Right ventricle myocardium inferior (tissue), 1 donor: ENCODE data around the gene DUSP14. TPM values are rescaled to one million over a fixed set of nuclear protein-coding genes. Genes with fewer than 3 reads are reported as not detected.
A peak's percentile ranks its signal among the peaks of the same experiment; 100 is the strongest.
"Not testable (repeated sequence)": the region's sequence is repeated elsewhere in the genome, so short reads cannot be mapped to it uniquely, and the experiment has no call there.

Source experiments
- ATAC-seq: fragments of 200-7000 bp; cut with Tn5 transposase; one replicate; pipeline ENCODE4 v1.9.1; 2020; ENCODE audit warnings: mild to moderate bottlenecking, moderate library complexity
- DNase-seq: peaks from one replicate; pipeline ENCODE4 v3.0.0; 2021; ENCODE audit errors: missing footprints
- intact Hi-C: fragments of 100-400 bp; cut with DNase I; formaldehyde crosslinking; loops from one replicate; pipeline ENCODE4 v1.11.0; 2022
- long read RNA-seq: library from polyadenylated mRNA; unstranded; transcript quantifications from one replicate; pipeline ENCODE4 v2.0.0, GENCODE V29; 2021
- total RNA-seq: library from RNA; stranded (reverse); fragmentation: NEBNext Ultra II Directional; extraction: Animal tissue kit (Norgen Biotek cat#: 25700); gene quantifications from one replicate; pipeline ENCODE4 v1.2.1, GENCODE V29; 2021
- donor health status: DM: no; HTN: yes; CAD: no; lungs with severe emphysema.

The DUSP14 gene, protein sequence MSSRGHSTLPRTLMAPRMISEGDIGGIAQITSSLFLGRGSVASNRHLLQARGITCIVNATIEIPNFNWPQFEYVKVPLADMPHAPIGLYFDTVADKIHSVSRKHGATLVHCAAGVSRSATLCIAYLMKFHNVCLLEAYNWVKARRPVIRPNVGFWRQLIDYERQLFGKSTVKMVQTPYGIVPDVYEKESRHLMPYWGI
- 21.5 TPM for total RNA-seq
- long read RNA-seq, transcript DUSP14-206 (3 exons, 1,537 nt), result major isoform, 15 of 18 reads
- long read RNA-seq, partial matches to known transcripts, result 3 of 18 reads
- long read RNA-seq, other reads (novel, unspliced or antisense), result 0 of 18 reads

DNA sequence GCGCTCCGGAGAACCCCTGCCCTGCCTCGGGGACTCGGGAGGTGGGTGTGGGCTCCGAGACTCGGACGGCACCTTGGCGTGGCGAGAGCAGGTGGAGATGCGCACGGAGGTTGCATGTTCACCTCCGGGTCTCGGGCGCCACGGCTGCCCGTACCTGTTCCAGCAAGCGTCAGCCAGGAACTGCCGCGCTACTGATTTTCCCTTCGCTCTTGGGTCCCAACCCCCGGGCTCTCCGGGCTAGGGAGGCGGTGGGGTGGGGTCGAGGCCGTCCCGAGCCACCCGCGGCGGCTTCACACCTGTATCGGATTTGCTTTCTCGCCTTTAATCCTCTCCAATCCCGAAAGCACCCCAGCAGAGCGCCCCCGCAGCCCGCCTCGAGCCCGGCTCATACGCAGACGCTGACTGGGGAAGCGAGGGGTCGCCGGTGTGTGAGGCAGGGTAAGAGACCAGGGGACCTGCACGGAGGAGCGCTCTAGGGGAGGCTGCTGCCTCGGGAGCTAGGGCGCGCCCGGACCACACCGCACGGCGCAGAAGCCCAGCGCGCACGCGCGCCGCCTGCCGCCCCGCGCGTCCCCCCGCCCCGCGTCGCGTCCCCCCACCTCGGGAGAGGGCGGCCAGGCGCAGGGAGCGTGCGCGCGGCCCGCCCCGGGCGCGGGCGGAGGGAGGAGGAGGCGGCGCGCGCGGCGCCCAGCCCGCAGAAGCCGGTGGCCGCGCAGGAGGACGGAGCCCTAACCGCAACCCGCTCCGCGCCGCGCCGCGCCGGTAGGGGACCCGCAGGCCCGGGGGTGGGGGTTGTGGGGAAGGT lies at the start of gene DUSP14:
TSS of gene DUSP14 (plus strand) at position 695 of the 805 bp plus-strand sequence. CDS start 22,382 bp downstream, outside the sequence.
- DNase-seq (peak; percentile 86), ATAC-seq (peak; percentile 92)
- intact Hi-C loops, result loop anchor here (5.0 kb wide), 2 partner anchors 82 to 132 kb away; partner anchors contain the start of genes ACACA and TADA2A

- intact Hi-C loops, result no loop called here
- DNase-seq (no peak), ATAC-seq (no peak)
Observed at GRCh38 chr17:37440424-37440823, 49.3 kb upstream of the DUSP14 start.

DNA sequence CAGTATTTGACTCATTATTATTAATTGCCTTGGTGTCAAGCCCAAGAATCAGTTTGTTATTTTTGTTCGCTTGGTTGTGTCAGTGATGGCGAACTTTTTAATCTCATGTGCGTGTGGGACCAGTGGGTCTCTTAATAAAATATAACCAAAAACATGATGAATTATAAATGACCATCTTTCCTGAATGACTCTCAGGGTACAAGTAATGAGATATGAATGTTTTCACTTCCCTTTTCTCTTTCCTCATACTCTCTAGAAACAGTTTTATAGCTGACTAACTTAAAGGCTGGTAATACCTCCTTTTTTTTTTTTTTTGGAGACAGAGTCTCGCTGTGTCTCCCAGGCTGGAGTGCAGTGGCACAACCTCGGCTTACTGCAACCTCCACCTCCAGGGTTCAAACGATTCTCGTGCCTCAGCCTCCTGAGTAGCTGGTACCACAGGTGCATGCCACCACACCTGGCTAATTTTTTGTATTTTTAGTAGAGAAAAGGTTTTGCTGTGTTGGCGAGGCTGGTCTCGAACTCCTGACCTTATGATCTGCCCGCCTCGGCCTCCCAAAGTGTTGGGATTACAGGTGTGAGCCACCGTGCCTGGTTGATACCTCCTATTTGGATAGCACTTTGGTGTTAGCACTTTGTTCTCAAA lies 48.2 kb upstream of the DUSP14 start:
- intact Hi-C loops, DNase-seq, ATAC-seq: not testable (repeated sequence)

DNA sequence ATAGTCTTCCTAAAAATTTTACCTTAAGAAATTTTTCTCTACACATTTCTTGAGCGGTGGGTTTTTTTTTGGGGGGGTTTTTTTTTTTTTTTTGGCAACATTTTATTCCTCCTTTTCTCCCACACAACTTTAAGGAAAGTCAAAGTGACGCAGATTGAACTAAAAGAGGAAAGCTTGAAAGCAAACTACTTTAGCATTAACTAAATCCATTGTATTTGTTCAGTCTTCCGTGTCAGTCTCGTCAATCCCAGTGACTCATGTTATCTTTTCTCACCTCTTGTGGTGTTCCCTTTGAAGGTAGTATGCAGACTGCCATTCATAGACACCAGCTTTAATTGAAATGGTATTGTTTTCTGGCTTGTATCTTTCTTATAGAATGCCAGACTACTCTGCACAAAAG lies 43.7 kb upstream of the DUSP14 start:
- intact Hi-C loops, result no loop called here
- DNase-seq (no peak), ATAC-seq (no peak)

DNA sequence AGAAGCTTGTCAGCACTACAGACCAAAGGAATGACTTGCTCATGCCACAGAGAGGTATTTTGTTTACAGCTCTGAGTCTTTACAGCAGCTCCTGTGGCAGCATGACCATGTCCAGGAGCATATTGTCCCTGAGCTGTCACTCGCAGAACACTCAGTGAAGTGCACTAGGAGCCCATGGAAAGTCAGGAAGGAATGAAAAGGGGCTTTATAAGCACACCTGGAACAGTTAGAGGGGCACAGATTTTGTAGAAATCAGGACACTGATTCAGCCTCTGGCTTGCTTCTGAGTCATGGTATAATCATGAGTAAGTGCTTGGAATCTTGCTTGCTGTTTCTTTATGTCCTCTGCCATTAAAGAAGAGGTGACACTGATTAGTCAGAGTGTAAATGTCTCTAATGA lies 42.0 kb upstream of the DUSP14 start:
- intact Hi-C loops, result no loop called here
- DNase-seq (no peak), ATAC-seq (no peak)

DNA sequence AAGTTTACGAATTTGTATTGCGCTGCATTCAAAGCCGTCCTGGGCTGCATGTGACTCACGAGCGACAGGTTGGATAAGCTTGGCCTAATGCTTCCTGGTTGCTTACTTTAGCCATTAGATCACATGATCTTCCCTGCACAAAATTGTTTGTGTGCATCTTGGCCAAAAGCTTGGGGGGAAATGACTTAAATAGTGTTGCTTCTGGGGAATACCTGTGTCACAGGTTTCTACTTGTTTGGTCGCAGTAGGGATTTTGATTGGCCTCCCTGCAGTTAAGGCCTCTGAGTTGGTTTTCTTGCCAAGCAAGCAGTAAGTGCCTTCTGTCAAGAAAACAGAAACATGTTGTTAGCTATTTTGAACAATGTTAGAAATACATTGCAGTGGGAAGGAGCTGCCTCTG lies 39.6 kb upstream of the DUSP14 start:
- ATAC-seq (no peak), DNase-seq (no peak)
- intact Hi-C loops, result no loop called here

DNA sequence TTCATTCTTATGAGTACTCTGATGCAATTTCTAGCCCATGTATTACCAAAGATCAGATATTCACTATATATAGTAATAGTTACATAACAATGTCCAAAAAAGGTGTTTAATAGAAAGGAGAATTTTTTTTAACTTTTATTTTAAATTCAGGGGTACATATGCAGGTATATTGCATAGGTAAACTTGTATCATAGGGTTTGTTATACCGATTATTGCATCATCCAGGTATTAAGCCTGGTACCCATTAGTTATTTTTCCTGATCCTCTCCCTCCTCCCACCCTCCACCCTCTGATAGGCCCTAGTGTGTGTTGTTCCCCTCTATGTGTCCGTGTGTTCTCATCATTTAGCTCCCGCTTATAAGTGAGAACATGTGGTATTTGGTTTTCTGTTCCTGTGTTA lies 31.9 kb upstream of the DUSP14 start:
- DNase-seq, ATAC-seq, intact Hi-C loops: not testable (repeated sequence)

DNA sequence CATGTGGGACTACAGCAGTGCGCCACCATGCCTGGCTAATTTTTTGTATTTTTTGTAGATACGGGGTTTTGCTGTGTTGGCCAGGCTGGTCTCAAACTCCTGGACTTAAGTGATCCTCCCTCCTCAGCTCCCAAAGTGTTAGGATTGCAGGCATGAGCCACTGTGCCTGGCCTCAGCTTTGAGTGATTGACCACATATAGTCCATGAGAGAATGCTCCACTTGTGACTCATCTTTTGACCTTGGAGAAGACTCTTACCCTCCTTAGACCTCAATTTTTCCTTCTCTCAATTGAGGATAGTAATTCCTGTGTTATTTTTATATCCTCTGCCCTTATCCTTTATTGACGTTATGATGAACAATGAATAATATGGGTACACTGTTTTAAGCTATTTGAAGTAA lies 30.9 kb upstream of the DUSP14 start:
- ATAC-seq, result no peak
- no peak for DNase-seq
- intact Hi-C loops, result no loop called here

DNA sequence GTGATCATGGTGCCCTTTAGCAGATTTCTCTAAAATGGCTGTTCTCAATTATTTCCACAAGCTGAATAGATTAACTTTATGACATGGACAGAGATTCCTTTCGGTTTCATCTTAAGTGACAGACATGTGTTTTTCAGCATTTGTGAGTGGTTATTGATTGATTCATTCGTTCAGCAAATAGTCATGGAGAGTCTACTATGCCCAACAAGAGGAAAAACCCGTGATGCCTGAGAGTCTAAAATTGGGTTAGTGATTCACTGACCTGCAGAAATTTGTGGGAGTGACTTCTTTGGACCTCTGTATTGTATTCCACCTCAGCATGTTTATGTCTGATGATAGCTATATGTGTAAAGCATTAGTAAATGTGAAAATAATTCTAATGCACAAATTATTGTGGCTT lies 28.0 kb upstream of the DUSP14 start:
- intact Hi-C loops, result no loop called here
- ATAC-seq (no peak), DNase-seq (no peak)

DNA sequence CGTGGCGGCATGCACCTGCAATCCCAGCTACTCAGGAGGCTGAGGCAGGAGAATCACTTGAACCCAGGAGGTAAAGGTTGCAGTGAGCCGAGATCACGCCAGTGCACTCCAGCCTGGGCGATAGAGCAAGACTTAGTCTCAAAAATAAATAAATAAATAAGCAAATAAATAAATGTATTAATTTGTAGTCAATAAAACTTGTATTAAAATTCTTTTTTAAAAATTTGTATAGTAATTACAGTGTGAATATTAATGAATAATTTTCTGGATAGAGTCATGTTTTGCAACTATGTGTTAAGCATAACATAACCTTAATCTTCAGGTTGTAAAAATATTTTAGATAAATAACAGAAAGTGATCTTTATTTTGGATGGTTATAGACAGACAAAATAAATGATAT lies 27.2 kb upstream of the DUSP14 start:
- no peak for ATAC-seq
- DNase-seq, result no peak

DNA sequence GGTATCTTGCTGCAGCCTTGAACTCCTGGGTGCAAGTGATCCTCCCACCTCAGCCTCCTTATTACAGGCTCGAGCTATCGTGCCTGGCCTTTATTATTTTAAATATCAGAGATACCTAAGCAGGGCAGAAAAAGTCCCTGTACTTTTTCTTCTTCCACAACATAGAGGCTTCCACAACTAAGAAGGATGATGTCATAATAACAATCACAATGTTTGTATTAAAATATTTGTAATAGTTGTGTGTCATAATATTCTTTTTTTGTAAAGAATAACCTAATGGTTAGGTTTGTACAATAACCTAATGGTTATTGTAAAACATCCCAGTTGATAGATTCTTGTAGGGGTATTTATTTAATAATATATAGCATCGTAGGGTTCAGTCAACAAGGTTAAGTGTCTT lies 26.7 kb upstream of the DUSP14 start:
- DNase-seq (no peak), ATAC-seq (no peak)
- intact Hi-C loops, result no loop called here

More for the DNA sequence above, 27.2 kb upstream of the DUSP14 start:
- intact Hi-C loops, result no loop called here

- ATAC-seq, result no peak
- intact Hi-C loops, result no loop called here
- no peak for DNase-seq
Observed at GRCh38 chr17:37465069-37465616, 24.5 kb upstream of the DUSP14 start.

DNA sequence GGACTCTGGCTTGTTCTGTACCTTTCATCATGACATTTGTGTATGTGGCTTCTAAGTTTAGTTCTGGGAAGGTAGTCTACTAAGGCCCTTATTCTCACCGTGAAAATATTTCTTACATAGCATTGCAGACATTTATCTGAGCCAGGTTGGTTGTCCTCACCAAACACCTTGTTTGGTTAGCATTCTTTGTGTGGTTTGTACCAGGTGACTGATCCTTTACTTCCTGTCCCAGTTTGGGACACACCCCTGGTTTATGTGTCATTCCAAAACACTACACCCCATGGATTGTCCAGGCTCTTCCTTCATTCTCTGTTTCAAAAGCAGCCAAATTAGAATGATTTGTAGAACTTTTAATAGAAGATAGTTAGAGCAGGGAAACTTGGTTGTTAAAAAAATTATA lies 23.2 kb upstream of the DUSP14 start:
- no peak for DNase-seq
- no peak for ATAC-seq
- intact Hi-C loops, result no loop called here

- DNase-seq (no peak), ATAC-seq (no peak)
- intact Hi-C loops, result no loop called here
Observed at GRCh38 chr17:37470181-37470580, 19.5 kb upstream of the DUSP14 start.

DNA sequence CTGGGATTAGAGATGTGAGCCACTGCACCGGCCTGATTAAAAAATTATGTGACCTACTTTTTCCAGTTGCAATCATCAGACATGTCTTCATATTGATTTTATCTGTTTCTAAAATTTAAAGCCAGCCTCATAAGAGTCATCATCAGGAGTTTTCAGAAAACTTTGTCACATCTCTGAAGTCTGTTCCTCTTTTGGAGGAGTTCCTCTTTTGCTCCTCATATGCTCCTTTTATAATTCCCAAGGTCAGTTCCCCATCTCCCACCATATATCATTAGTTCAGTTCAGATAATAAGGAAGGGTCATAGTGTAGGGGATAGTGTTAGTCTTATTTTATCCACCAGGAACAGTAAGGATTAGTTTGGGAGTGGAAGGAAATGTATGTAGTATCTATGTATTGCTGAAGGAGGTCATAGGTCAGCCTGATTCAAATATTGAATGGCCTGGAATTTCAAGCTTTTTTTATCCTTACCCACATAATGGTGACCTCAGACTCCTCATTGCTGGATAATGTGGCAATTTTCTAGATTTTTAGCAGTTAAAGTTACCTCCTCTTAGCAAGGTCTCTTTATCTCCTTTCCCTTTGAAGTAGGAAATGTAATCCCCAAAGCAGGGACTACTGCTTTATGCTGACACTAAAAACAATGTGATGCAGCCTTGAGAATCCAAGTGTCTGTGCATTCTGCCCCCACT lies 13.8 kb upstream of the DUSP14 start:
- no peak for ATAC-seq
- no peak for DNase-seq
- intact Hi-C loops, result no loop called here

DNA sequence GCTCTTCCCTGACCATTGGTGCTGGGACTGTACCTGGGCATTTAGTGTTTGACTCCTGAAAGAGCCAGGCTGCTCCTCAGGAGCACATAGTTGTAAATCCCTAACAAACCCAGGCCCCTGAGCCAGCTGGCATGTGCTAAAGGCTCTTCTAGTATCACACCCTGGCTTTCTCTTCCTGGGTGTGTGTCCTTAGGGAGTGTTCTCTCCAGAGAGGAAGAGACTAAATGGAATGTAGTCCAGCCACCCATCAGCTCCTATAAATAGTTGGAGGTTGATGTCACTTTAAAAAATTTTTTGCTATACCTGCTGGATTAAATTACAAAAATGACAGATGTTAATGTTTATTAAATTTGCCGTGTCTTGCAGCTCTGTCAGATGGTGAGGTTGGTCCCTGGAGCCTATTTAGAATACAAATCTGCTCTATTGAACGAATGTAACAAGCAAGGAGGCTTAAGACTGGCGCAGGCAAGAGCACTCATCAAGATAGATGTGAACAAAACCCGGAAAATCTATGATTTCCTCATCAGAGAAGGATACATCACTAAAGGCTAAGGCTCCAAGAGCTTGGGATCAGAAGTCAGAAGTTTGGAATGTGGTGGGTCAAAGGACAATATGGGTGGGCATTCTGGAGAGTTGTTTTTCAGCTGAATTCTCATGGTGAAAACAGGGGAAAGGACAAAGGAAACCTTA lies 13.1 kb upstream of the DUSP14 start:
- intact Hi-C loops, result no loop called here
- no peak for DNase-seq
- ATAC-seq, result peak; percentile 82

DNA sequence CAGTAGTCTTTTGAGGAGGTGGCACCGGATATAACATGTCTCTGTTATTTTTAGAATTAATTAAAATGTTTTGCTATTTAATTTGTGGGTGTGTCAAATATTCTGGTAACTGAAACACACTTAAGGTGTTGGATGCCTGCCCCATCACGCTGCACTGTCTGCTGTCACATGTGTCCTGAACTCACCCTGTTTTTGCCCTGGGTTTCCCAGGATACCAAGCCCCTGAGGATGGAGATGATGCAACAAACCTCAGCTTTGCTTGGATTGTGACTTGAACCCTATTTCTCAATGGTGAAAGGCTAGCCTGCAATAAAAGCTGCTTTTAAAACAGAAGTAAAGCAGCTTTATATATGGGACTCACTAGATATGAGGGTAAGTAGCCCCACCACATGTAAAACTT lies 11.5 kb upstream of the DUSP14 start:
- DNase-seq, result no peak
- intact Hi-C loops, result no loop called here
- ATAC-seq, result peak; percentile 84

- DNase-seq (no peak), ATAC-seq (no peak)
- intact Hi-C loops, result no loop called here
Observed at GRCh38 chr17:37479025-37479424, 10.7 kb upstream of the DUSP14 start.
